IPS-NIHi7 (cell line): ENCODE measurements around the gene NAALADL2.
"Not testable (repeated sequence)": the region's sequence is repeated elsewhere in the genome, so short reads cannot be mapped to it uniquely, and the experiment has no call there.

Source experiments
- DNase-seq: peaks from one replicate; pipeline ENCODE4 v3.0.0; 2012; ENCODE audit warnings: mixed read lengths; ENCODE audit errors: extremely low spot score

NAALADL2 gene

GRCh38 chr3:175260145-175260794 lies 401.1 kb downstream of the NAALADL2 start:
- no peak for DNase-seq

GRCh38 chr3:175266478-175266877 lies 407.3 kb downstream of the NAALADL2 start:
- DNase-seq = no peak

DNA sequence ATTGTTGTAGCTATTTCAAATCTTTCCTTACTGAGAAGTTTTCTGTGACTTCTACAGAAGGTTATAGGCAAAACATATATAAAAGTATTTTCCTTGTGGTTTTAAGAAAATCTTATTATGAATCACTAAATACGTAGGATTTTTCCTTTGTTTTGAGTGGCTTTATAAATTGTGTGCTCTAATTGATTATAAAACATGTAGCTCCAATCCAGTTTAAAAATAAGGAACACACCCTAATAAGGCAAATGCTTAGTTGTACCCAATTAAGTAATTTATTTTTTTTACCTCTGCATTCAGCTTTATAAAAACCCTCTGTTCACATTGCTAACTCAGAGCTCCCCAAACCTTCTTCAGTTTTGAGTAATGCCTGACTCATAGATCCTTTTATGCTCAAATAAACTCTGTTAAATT lies 408.0 kb downstream of the NAALADL2 start:
- no peak for DNase-seq

DNA sequence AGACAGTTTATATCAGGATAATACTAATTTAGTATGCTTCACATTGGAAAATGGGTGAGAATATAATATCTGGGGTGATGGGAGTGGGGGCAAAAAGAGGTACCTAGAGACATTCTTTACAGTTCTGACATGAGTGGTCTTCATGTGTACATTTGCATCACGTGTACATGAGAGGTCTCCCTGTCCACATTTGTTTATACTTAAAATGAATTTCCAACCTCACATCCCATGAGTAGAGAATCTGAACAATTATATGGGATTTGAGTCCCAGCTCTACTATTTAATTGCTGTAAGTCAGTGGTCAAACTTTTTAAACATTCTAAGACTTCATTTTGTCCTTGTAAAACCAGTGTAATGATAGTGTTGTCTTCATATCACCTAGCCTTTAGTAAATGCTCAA lies 408.4 kb downstream of the NAALADL2 start:
- no peak for DNase-seq

DNA sequence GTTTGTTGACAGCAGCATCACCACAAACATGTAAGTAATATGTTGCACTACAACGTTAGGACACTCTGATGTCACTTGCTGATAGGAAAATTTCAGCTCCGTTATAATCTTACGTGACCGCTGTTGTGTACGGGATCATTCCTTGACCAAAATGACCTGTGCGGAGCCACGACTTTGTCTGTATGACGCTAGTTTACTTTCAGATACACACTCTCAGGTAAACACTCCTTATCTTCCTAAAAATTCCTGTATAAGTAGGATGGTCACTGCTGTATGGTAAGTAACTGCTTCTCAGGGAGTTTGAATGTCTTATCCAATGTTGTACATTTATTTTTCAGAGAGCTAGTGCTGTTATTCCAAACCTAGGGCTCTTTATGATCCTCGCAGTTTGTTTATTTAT lies 410.3 kb downstream of the NAALADL2 start:
- no peak for DNase-seq

DNA sequence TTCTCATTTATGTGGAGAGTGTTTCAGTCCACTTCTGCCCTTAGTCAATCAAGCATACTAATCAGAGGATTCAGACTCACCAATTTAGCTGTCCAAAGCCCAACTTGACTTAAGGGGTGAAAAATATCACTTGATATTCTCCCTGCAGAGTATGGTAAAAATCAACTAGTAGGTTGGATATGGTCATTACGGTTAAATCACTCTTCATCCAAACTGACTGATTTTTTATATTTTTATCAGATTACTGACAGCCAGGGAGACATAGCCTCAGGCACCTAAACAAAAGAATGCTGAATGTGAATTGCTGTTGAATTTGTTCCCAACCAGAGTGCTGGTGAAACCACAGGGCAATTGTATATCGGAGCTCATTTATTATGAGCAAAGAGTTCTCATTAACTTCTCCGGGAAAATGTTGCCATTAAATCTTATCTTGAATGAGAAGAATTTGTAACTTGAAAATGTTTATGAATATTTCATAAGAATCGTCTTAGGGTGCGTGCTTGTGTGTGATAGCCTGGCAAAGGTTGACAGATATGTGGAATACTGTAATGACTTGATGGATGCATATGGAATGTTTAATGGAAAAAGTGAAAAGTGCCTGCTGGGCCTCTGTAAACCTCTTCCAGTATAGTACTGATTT lies 411.2 kb downstream of the NAALADL2 start:
- DNase-seq = no peak

GRCh38 chr3:175270866-175271265 lies 411.7 kb downstream of the NAALADL2 start:
- DNase-seq = no peak

GRCh38 chr3:175271465-175271864 lies 412.3 kb downstream of the NAALADL2 start:
- not testable (repeated sequence) for DNase-seq

DNA sequence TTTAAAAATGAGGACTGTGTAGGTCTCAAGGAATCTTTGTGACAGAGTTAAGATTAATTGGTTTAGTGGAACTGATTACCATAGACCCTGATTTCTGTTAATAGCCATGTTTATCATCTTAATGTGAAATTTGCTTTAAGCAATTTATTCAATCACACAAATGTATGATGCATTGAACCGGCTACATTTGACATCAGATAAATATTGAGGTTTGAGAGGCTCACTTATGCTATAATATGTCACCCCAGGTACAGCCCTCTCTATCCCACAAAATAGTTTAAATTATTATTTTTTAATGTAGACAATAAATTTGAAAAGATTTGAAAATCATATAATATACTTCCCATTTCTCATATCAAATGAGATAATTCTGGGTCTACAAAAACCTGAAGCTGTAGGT lies 413.3 kb downstream of the NAALADL2 start:
- no peak for DNase-seq

- DNase-seq = no peak
These were observed 414.4 kb downstream of the NAALADL2 start for GRCh38 chr3:175273573-175273972.

GRCh38 chr3:175274056-175274455 lies 414.9 kb downstream of the NAALADL2 start:
- DNase-seq = no peak

GRCh38 chr3:175274474-175275218 lies 415.5 kb downstream of the NAALADL2 start:
- DNase-seq = no peak

- DNase-seq = no peak
These were observed 419.5 kb downstream of the NAALADL2 start for GRCh38 chr3:175278680-175279079.

DNA sequence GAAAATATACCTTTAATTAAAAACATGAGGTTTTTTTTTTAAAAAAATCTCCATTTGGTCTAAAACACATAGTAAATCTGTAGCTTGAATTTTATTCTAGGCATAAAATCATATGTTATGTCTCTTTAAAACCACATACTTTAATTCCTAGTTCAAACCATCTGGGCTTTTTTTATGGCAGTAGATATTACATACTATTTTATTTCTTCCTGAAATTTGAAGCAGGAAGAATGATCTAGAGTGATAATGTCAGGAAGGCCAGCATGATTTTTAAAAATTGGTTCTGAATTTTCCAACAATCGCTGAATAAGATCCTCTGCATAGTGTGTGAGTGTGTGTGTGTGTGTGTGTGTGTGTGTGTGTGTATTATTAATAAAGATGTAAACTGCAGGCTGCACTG lies 420.3 kb downstream of the NAALADL2 start:
- no peak for DNase-seq

GRCh38 chr3:175279911-175280310 lies 420.8 kb downstream of the NAALADL2 start:
- no peak for DNase-seq

DNA sequence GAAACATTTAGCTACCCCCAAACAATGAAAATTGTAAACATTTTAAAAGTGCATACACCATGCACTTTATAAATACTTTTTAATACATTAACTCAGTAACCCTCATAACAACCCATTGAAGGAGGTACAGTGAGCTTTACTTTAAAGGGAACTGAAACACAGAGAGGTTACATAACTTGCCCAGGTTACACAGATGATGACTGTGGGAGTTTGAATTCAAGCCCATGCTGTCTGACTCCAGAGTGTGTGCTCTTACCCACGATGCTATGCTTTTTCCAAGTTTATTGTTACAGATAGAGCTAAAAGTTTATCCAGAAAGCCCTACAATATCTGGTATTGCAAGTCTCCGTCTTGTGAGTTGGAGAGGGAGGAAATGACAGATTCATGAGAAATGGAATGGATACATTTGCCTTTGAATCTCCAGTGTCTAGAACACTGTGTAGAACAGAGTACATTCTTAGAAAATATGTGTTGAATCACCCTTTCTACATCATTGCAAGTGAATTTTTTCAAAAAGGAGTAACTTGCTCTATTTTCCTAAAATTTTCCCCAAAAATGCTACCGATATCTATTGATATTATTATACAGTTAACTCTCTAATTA lies 428.3 kb downstream of the NAALADL2 start:
- DNase-seq = no peak

GRCh38 chr3:175288621-175289020 lies 429.5 kb downstream of the NAALADL2 start:
- no peak for DNase-seq

GRCh38 chr3:175294793-175295192 lies 435.7 kb downstream of the NAALADL2 start:
- DNase-seq = no peak

DNA sequence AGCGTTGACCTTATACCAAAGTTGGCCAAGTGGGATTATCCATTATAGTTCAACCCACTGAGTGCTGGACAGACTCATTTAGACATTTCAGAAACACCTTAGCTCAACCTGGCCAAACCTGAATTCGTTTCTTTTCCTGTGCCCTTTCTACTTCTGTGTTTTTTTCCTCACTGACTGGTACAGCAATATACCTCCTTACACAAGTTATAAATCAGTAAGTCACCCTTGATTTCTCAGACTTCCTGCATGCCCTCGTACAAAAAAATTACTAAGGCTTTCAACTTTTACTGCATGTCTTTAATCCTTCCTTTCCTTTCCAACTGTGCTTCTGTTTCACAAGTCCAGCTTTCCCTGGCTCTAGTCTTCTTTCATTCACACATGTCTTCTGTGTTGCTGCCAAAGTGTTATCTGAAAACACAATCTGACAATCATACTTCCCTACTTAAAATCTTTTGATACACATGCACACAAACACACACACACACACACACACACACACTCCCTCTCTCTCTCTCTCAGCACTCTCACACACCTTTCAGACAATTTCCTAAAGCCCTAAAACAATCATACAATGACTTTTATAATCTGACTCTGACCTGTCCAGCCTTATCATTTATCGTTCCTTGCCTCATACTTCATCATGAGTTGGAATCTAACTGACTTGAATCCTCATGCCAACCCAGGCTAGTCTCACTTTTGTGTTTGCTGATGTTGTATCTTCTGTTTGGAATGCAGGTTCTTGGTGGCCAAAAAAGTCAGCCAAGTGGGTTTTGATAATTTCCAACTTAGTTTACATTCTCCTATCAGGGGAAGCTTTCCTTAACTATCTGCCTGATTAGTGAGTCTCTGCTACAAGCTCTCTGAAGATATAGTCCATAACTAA lies 436.4 kb downstream of the NAALADL2 start:
- no peak for DNase-seq

DNA sequence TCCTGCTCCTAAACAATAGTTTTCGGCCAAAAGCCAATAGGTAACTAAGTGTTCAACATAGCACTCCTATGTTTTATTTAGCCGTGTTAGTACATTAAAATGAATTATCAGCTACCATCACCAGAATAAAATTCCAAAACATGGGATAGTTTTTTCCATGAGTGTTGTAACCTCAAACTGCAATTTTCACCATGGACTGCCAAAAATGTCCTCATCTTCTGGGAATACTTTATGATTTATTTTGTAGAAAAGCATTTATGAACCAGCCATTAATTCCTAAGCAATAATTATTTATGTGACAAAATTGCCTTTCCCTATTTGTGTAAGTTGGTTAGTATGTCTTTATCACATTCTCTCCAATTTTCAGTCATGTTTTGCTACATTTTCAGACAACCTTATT lies 438.1 kb downstream of the NAALADL2 start:
- DNase-seq = no peak

DNA sequence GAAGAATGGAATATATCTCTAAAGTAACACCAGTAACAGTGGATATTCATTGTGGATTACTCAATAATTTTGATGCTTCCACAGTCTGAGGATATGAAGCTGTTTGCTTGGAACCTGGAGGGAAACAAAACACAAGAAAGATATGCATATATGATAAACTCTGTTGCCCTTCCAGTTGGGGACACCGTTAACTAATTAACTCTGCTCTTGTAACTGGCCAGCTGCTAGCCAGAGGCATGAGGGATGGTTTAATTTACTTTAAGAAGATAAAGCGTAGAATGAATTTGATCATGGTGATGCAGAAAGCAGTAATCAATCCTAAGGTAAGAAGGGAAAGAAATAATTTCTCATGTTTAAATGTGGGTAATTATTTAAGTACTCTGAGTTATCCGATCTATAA lies 442.6 kb downstream of the NAALADL2 start:
- DNase-seq = no peak

- no peak for DNase-seq
These were observed 445.3 kb downstream of the NAALADL2 start for GRCh38 chr3:175304404-175304803.
